HL-60 (cell line): ENCODE data around the gene PCNX4.

Source experiments
- DNase-seq, 2 experiments: peaks; one replicate each; pipeline ENCODE4 v3.0.0-alpha.2; 2010 to 2020; ENCODE audit warnings: low read depth in 1 of 2, low spot score in 1 of 2
- H3K27ac ChIP-seq: fragments of 250-450 bp; sonication (Bioruptor Pico); replicated peaks from 2 replicates; pipeline ENCODE4 v1.5.1; 2020; ENCODE audit warnings: mild to moderate bottlenecking, moderate library complexity
- H3K27me3 ChIP-seq: fragments of 250-450 bp; sonication (Bioruptor Pico); 2 replicates; pipeline ENCODE4 v1.5.1; 2021; ENCODE audit warnings: mild to moderate bottlenecking, moderate library complexity; ENCODE audit not compliant: insufficient read depth, poor library complexity, severe bottlenecking
- H3K4me3 ChIP-seq: replicated peaks from 2 replicates; pipeline ENCODE4 v1.5.1; 2011; ENCODE audit warnings: mild to moderate bottlenecking, control low read depth, low read length; ENCODE audit not compliant: insufficient read depth
- CTCF ChIP-seq: IDR thresholded peaks from one replicate; pipeline ENCODE4 v1.5.1; 2011; ENCODE audit warnings: low read length, control low read depth, inconsistent platforms; ENCODE audit not compliant: insufficient read depth
- GABPA ChIP-seq: IDR thresholded peaks from 2 replicates; pipeline ENCODE4 v1.6.1; 2012; ENCODE audit warnings: low read depth
- POLR2AphosphoS5 ChIP-seq: IDR thresholded peaks from 2 replicates; pipeline ENCODE4 v1.6.1; 2012; ENCODE audit warnings: low read depth
- REST ChIP-seq: IDR thresholded peaks from 2 replicates; pipeline ENCODE4 v1.6.1; 2012; ENCODE audit warnings: low read depth; ENCODE audit not compliant: insufficient replicate concordance
- SPI1 ChIP-seq: IDR thresholded peaks from 2 replicates; pipeline ENCODE4 v1.6.1; 2012; ENCODE audit warnings: low read depth, mild to moderate bottlenecking, borderline replicate concordance

The PCNX4 gene

GRCh38 chr14:60154671-60155070 is 62.9 kb downstream of the PCNX4 start:
- H3K4me3 ChIP-seq, result no peak overlapping the region
- peak overlapping the region; percentile 71 for H3K27ac ChIP-seq
- TF ChIP-seq CTCF, result no peak
- no peak for TF ChIP-seq REST
- TF ChIP-seq GABPA, result no peak
- no peak for TF ChIP-seq POLR2AphosphoS5
- no peak for TF ChIP-seq SPI1
- peak in 1 of 2 experiments; percentile 45 for DNase-seq
- H3K27me3 ChIP-seq, result no peaks in the 10 kb centered on the region

DNA sequence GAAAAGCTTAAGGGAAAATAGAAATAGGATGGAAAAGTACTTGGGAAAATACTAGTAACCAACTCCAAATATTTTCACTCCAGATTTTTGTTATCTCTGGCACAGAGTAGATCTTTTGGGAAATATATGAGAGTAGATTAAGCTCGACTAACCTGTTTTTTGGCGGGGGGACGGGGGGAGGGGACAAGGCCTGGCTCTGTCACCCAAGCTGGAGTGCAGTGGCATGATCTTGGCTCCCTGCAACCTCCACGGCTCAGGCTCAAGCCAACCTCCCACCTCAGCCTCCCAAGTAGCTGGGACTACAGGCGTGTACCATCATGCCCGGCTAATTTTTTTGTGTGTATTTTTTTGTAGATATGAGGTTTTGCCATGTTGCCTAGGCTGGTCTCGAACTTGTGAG is 68.7 kb downstream of the PCNX4 start:
- H3K27ac ChIP-seq, result peak overlapping the region; percentile 66
- H3K4me3 ChIP-seq, result no peak overlapping the region
- TF ChIP-seq SPI1, result no peak
- no peak for TF ChIP-seq GABPA
- TF ChIP-seq CTCF, result no peak
- TF ChIP-seq REST, result no peak
- no peak for TF ChIP-seq POLR2AphosphoS5
- DNase-seq, result no peak
- H3K27me3 ChIP-seq, result no peaks in the 10 kb centered on the region

- peak; percentile 75 to 85 for DNase-seq
- H3K27me3 ChIP-seq, result no peaks in the 10 kb centered on the region
- TF ChIP-seq CTCF (no peak), SPI1 (no peak), REST (no peak), GABPA (no peak), POLR2AphosphoS5 (no peak)
- H3K27ac ChIP-seq, result peak overlapping the region; percentile 66
- no peak overlapping the region for H3K4me3 ChIP-seq
Measured at GRCh38 chr14:60161196-60162107, 69.7 kb downstream of the PCNX4 start.
